Body of pancreas (tissue), 4 donors: ENCODE measurements around the gene PBRM1. TPM values are rescaled to one million over a fixed set of nuclear protein-coding genes. Genes with fewer than 3 reads are reported as not detected.

ENCODE experiments used
- ATAC-seq: fragments of 150-250 bp; one replicate; pipeline ENCODE4 v1.9.1; 2016
- DNase-seq, 4 donors: peaks; one replicate each; pipeline ENCODE4 v3.0.0-alpha.2; 2019
- H3K27ac ChIP-seq, 4 donors: fragments of 200-600 bp; sonication (generic); 1 replicate in 3 of 4; 2 replicates in 1 of 4; pipeline versions ENCODE4 v1.5.1 to v1.6.1; 2016 to 2019; ENCODE audit warnings: mild to moderate bottlenecking in 1 of 4, mixed read lengths in 1 of 4, moderate library complexity in 1 of 4
- H3K27me3 ChIP-seq, 2 donors: fragments of 200-600 bp; sonication (generic); one replicate each; pipeline ENCODE4 v1.6.0; 2016; ENCODE audit warnings: mild to moderate bottlenecking in 1 of 2
- H3K36me3 ChIP-seq, 2 donors: fragments of 200-600 bp; sonication (generic); replicated peaks in 1 of 2; 2 replicates each; pipeline ENCODE4 v1.5.1; 2016; ENCODE audit warnings: low read depth in 2 of 2; ENCODE audit not compliant: insufficient read depth in 1 of 2
- H3K4me1 ChIP-seq: fragments of 200-600 bp; sonication (generic); one replicate; pipeline ENCODE4 v1.6.0; 2016
- H3K4me3 ChIP-seq, 2 donors: fragments of 200-600 bp; sonication (generic); 1 replicate in 1 of 2; 2 replicates in 1 of 2; pipeline ENCODE4 v1.5.1; 2016 to 2019
- H3K9me3 ChIP-seq, 3 donors: fragments of 200-600 bp; sonication (generic); 1 replicate in 2 of 3; 2 replicates in 1 of 3; pipeline ENCODE4 v1.5.1; 2016
- POLR2A ChIP-seq, 3 donors: fragments of 450-650 bp; IDR thresholded peaks; one replicate each; pipeline ENCODE4 v1.6.1; 2016; ENCODE audit warnings: antibody characterized with exemption in 3 of 3, mild to moderate bottlenecking in 2 of 3
- WGBS, 2 donors: methylation state at CpG; one replicate each; pipeline ENCODE4 v1.1.5; 2017; 5-methylcytosine and 5-hydroxymethylcytosine counted together
- intact Hi-C: fragments of 100-400 bp; cut with DNase I; formaldehyde crosslinking; loops from one replicate; pipeline ENCODE4 v1.15.1; 2023
- total RNA-seq, 2 donors: library from RNA; depleted of rRNA; stranded (reverse); fragments of >200 nt; gene quantifications; one replicate each; pipeline ENCODE4 v1.1.0, GENCODE V29; 2016
- TF ChIP-seq, protein P1 (sequence below), 7 experiments: fragments of 450-650 bp in 4 of 7; fragments of 200-600 bp in 3 of 7; sonication (generic) in 3 of 7; IDR thresholded peaks; one replicate each; pipeline ENCODE4 v1.5.1; 2016 to 2019; ENCODE audit warnings: antibody characterized with exemption in 7 of 7

Gene PBRM1
- total RNA-seq, 2 donors from 2014 or later = 62.3 to 72.8 TPM

DNA sequence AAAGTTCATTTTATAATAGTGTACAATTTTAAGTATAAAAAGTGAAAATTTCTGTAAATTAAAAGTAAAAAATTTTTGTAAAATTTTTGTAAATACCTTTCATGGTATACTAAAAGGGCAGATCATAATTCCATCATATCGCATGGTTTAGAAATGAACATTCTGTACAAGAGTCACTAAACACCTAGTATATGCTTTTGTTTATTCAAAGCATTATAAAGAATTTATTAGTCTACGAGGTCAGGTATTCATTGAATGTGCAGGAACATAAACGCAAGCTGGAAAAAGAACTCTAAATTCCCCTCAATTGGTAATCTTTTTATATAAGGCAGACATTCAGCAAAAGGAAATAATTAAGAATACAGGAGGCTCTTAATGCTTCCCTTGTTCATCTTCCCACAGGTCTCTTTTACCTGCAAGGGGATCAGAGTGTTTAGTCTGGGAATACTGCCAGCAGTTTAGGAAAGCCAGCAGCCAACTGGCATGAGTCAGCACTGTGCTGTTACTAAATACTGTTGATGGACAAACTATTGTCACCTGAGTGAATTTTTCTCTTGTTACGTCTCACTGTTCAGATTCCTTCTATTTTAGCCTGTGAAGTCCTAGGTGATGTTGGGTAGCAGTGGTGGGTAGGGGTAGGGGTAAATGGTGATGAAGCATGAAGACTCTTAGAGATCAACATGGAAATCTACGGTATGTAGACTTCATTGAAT, 79.2 kb downstream of the PBRM1 start:
- ATAC-seq = peak; percentile 93
- peak overlapping the region; percentile 37 to 62 (median 54) for H3K27ac ChIP-seq

DNA sequence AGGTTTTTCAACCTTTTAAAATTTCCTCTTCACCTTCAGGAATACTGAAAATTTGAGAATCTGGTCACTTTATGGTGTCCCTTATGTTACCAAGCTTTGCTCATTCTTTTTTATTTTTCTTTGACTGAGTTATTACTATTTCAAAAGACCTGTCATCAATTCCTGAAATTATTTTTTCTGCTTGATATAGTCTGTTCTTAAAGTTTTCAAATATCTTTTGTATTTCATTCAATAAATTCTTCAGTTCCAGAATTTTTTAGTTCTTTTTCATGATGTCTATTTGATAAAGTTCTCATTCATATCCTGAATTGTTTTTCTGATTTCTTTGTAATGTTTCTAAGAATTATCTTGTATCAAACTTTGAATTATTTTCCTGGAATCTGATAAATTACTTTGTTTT, 85.5 kb downstream of the PBRM1 start:
- Histone ChIP-seq H3K27ac (no peak overlapping the region), H3K4me3 (no peak overlapping the region), H3K27me3 (no peaks in the 10 kb centered on the region), H3K9me3 (no peaks in the 10 kb centered on the region), H3K36me3 (peaks cover 0 to 11% of the 10 kb centered on the region in 2 donors), H3K4me1 (no peaks in the 10 kb centered on the region)
- no peak for DNase-seq
- TF ChIP-seq, protein P1, sequence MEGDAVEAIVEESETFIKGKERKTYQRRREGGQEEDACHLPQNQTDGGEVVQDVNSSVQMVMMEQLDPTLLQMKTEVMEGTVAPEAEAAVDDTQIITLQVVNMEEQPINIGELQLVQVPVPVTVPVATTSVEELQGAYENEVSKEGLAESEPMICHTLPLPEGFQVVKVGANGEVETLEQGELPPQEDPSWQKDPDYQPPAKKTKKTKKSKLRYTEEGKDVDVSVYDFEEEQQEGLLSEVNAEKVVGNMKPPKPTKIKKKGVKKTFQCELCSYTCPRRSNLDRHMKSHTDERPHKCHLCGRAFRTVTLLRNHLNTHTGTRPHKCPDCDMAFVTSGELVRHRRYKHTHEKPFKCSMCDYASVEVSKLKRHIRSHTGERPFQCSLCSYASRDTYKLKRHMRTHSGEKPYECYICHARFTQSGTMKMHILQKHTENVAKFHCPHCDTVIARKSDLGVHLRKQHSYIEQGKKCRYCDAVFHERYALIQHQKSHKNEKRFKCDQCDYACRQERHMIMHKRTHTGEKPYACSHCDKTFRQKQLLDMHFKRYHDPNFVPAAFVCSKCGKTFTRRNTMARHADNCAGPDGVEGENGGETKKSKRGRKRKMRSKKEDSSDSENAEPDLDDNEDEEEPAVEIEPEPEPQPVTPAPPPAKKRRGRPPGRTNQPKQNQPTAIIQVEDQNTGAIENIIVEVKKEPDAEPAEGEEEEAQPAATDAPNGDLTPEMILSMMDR (IDR thresholded peaks at IDR 0.05) = no peak
- TF ChIP-seq POLR2A (IDR thresholded peaks at IDR 0.05) = no peak
- ATAC-seq = no peak
- intact Hi-C loops = no loop called here

More for the DNA sequence above, 79.2 kb downstream of the PBRM1 start:
- intact Hi-C loops = no loop called here
- no peaks in the 10 kb centered on the region for H3K9me3 ChIP-seq
- H3K4me1 ChIP-seq = peaks cover 23% of the 10 kb centered on the region
- TF ChIP-seq, protein P1 (IDR thresholded peaks at IDR 0.05) = no peak
- no peak for TF ChIP-seq POLR2A (IDR thresholded peaks at IDR 0.05)
- H3K4me3 ChIP-seq = no peak overlapping the region
- 50 to 61% methylated on average over 5 of the region's 5 CpGs for WGBS, 2 donors
- peaks cover 0 to 17% of the 10 kb centered on the region in 2 donors for H3K36me3 ChIP-seq
- H3K27me3 ChIP-seq = no peaks in the 10 kb centered on the region
- DNase-seq = peak; percentile 61 to 78 (median 76)

DNA sequence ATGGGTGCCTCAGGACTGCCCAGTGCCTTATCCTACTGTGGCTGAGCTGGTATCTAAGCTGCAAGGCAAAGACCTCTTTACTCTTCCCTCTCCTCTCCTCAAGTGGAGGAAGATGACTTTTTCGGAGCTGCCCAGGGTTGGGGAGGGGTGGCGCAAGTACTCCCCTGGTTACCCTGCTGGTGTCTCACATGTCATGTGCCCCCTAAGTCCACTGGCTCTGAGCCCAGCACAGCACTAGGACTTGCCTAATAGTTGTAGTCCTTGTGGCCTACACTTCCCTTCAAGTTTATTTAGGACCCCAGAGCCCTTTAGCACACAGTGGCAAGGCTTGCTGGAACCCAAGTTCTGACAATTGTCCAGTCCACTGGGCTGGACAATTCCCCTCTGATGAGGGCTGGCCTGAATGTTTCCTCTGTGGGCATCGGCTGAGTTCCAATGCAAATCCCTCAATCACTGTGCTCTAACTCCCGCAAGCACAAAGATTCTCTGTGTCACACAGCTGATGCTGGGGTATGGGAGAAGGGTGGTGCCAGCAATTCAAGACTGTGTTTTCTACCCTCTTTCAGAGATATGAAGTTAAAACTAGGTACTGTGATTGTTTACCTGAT, 89.0 kb downstream of the PBRM1 start:
- DNase-seq = no peak
- WGBS, 2 donors = 76 to 93% methylated on average over 3 to 4 of the region's 4 CpGs
- H3K9me3 ChIP-seq = no peaks in the 10 kb centered on the region
- peaks cover 0 to 8% of the 10 kb centered on the region in 2 donors for H3K36me3 ChIP-seq
- ATAC-seq = no peak
- no peaks in the 10 kb centered on the region for H3K27me3 ChIP-seq
- no peaks in the 10 kb centered on the region for H3K4me1 ChIP-seq
- intact Hi-C loops = no loop called here
- no peak overlapping the region for H3K4me3 ChIP-seq
- TF ChIP-seq POLR2A (IDR thresholded peaks at IDR 0.05) = no peak
- TF ChIP-seq, protein P1 (IDR thresholded peaks at IDR 0.05) = no peak
- no peak overlapping the region for H3K27ac ChIP-seq

DNA sequence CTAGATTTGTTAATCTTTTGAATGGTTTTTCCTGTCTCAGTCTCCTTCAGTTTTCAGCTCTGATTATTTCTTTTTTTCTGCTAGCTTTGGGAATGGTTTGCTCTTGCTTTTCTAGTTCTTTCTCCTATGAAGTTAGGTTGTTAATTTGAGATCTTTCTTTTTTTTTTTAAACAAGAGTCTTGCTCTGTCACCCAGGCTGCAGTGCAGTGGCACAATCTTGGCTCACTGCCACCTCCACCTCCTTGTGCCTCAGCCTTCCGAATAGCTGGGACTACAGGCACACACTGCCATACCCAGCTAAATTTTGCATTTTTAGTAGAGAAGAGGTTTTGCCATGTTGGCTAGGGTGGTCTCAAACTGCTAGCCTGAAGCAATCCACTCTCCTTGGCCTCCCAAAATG, 92.6 kb downstream of the PBRM1 start:
- H3K4me1 ChIP-seq = no peaks in the 10 kb centered on the region
- intact Hi-C loops = no loop called here
- 50 to 57% methylated on average over 1 of the region's 1 CpG for WGBS, 2 donors
- H3K4me3 ChIP-seq = no peak overlapping the region
- peaks cover 0 to 5% of the 10 kb centered on the region in 2 donors for H3K36me3 ChIP-seq
- no peak for ATAC-seq
- no peaks in the 10 kb centered on the region for H3K27me3 ChIP-seq
- no peak overlapping the region for H3K27ac ChIP-seq
- DNase-seq = peak in 3 of 4 donors; percentile 21 to 54 (median 51)
- TF ChIP-seq, protein P1 (IDR thresholded peaks at IDR 0.05) = no peak
- TF ChIP-seq POLR2A (IDR thresholded peaks at IDR 0.05) = no peak
- no peaks in the 10 kb centered on the region for H3K9me3 ChIP-seq
